Activated T-helper 2 cell treated with anti-CD3 and anti-CD28 coated beads, Interferon-gamma antibody, Interleukin-2, Interleukin-4, amounts not matched to agents 10 μg/mL and 5 μg/mL and 100 μg/mL, durations not matched to agents 14 hours and 24 hours and 36 hours (primary cell): ENCODE data around the gene MBOAT1. TPM values are rescaled to one million over a fixed set of nuclear protein-coding genes. Genes with fewer than 3 reads are reported as not detected.
A peak's percentile ranks its signal among the peaks of the same experiment; 100 is the strongest.
"Not testable (repeated sequence)": the region's sequence is repeated elsewhere in the genome, so short reads cannot be mapped to it uniquely, and the experiment has no call there.

ENCODE experiments used
- DNase-seq: peaks from one replicate; pipeline ENCODE4 v3.0.0; 2021; ENCODE audit warnings: low spot score
- H3K27ac Mint-ChIP-seq: one replicate; pipeline ENCODE4 v1.8.0; 2021; ENCODE audit warnings: mixed read lengths
- H3K27me3 Mint-ChIP-seq: one replicate; pipeline ENCODE4 v1.8.0; 2021; ENCODE audit warnings: low read depth, mixed read lengths
- H3K36me3 Mint-ChIP-seq: one replicate; pipeline ENCODE4 v1.8.0; 2021; ENCODE audit warnings: low read depth, mixed read lengths
- H3K4me1 Mint-ChIP-seq: one replicate; pipeline ENCODE4 v1.8.0; 2021; ENCODE audit warnings: low read depth, mixed read lengths
- H3K4me3 Mint-ChIP-seq: one replicate; pipeline ENCODE4 v1.8.0; 2021; ENCODE audit warnings: low read depth, mild to moderate bottlenecking, moderate library complexity, mixed read lengths
- H3K9me3 Mint-ChIP-seq: one replicate; pipeline ENCODE4 v1.8.0; 2021; ENCODE audit warnings: mixed read lengths
- intact Hi-C: fragments of 100-400 bp; cut with micrococcal nuclease; formaldehyde crosslinking; loops from one replicate; pipeline ENCODE4 v1.15.1; 2023
- total RNA-seq: library from RNA; stranded (reverse); gene quantifications from 2 replicates; pipeline ENCODE4 v1.2.3, GENCODE V29; 2022

Gene MBOAT1
- total RNA-seq = 32.8 and 33.8 TPM in 2 replicates

- Mint-ChIP-seq H3K4me3 (peak within 1 kb of the TSS; percentile 90), H3K27ac (peak within 1 kb of the TSS; percentile 94), H3K9me3 (no peaks in the 10 kb centered on the region), H3K4me1 (peaks cover 41% of the 10 kb centered on the region), H3K36me3 (no peaks in the 10 kb centered on the region), H3K27me3 (no peaks in the 10 kb centered on the region)
- intact Hi-C loops = loop anchor here (1.0 to 5.0 kb wide), 7 partner anchors 10 to 320 kb away; partner anchors contain the start of genes CDKAL1 and E2F3
- peak; percentile 77 for DNase-seq
These were observed at the start of gene MBOAT1 for GRCh38 chr6:20212392-20213111. TSS of gene MBOAT1 (minus strand) at chr6:20212469. CDS start at chr6:20212234, 235 bp downstream.

- Mint-ChIP-seq H3K27me3 (peaks cover 8% of the 10 kb centered on the region), H3K27ac (no peak overlapping the region), H3K4me3 (no peak overlapping the region), H3K36me3 (no peaks in the 10 kb centered on the region), H3K4me1 (peaks cover under 1% of the 10 kb centered on the region), H3K9me3 (peaks cover 3% of the 10 kb centered on the region)
- intact Hi-C loops = no loop called here
- no peak for DNase-seq
These were observed 49.4 kb upstream of the MBOAT1 start for GRCh38 chr6:20261685-20262084.

GRCh38 chr6:20260360-20260759 lies 48.1 kb upstream of the MBOAT1 start:
- Mint-ChIP-seq H3K4me1 (no peaks in the 10 kb centered on the region), H3K27me3 (peaks cover 8% of the 10 kb centered on the region), H3K27ac (no peak overlapping the region), H3K9me3 (peaks cover 3% of the 10 kb centered on the region), H3K4me3 (no peak overlapping the region), H3K36me3 (no peaks in the 10 kb centered on the region)
- DNase-seq = no peak
- intact Hi-C loops = no loop called here

GRCh38 chr6:20259316-20260049 lies 47.2 kb upstream of the MBOAT1 start:
- peaks cover 3% of the 10 kb centered on the region for H3K9me3 Mint-ChIP-seq
- H3K27ac Mint-ChIP-seq = no peak overlapping the region
- peaks cover 9% of the 10 kb centered on the region for H3K27me3 Mint-ChIP-seq
- no peaks in the 10 kb centered on the region for H3K4me1 Mint-ChIP-seq
- H3K4me3 Mint-ChIP-seq = no peak overlapping the region
- H3K36me3 Mint-ChIP-seq = no peaks in the 10 kb centered on the region
- intact Hi-C loops = no loop called here
- no peak for DNase-seq

GRCh38 chr6:20255428-20255827 lies 43.2 kb upstream of the MBOAT1 start:
- H3K27me3 Mint-ChIP-seq = peaks cover 6% of the 10 kb centered on the region
- intact Hi-C loops = no loop called here
- H3K27ac Mint-ChIP-seq = no peak overlapping the region
- no peaks in the 10 kb centered on the region for H3K36me3 Mint-ChIP-seq
- no peaks in the 10 kb centered on the region for H3K4me1 Mint-ChIP-seq
- no peaks in the 10 kb centered on the region for H3K9me3 Mint-ChIP-seq
- no peak overlapping the region for H3K4me3 Mint-ChIP-seq
- no peak for DNase-seq

GRCh38 chr6:20254295-20254694 lies 42.0 kb upstream of the MBOAT1 start:
- Mint-ChIP-seq H3K4me1 (no peaks in the 10 kb centered on the region), H3K36me3 (no peaks in the 10 kb centered on the region), H3K27me3 (peaks cover 8% of the 10 kb centered on the region), H3K9me3 (no peaks in the 10 kb centered on the region), H3K27ac (no peak overlapping the region), H3K4me3 (no peak overlapping the region)
- intact Hi-C loops = no loop called here
- DNase-seq = no peak

GRCh38 chr6:20253021-20253420 lies 40.8 kb upstream of the MBOAT1 start:
- no peaks in the 10 kb centered on the region for H3K4me1 Mint-ChIP-seq
- intact Hi-C loops = no loop called here
- no peak overlapping the region for H3K27ac Mint-ChIP-seq
- no peaks in the 10 kb centered on the region for H3K36me3 Mint-ChIP-seq
- DNase-seq = no peak
- peaks cover 8% of the 10 kb centered on the region for H3K27me3 Mint-ChIP-seq
- no peaks in the 10 kb centered on the region for H3K9me3 Mint-ChIP-seq
- no peak overlapping the region for H3K4me3 Mint-ChIP-seq

- no peaks in the 10 kb centered on the region for H3K36me3 Mint-ChIP-seq
- H3K9me3 Mint-ChIP-seq = no peaks in the 10 kb centered on the region
- H3K4me1 Mint-ChIP-seq = no peaks in the 10 kb centered on the region
- H3K27ac Mint-ChIP-seq = no peak overlapping the region
- intact Hi-C loops = no loop called here
- no peak for DNase-seq
- peaks cover 8% of the 10 kb centered on the region for H3K27me3 Mint-ChIP-seq
- H3K4me3 Mint-ChIP-seq = no peak overlapping the region
These were observed 40.0 kb upstream of the MBOAT1 start for GRCh38 chr6:20252311-20252710.

- no peaks in the 10 kb centered on the region for H3K4me1 Mint-ChIP-seq
- no peaks in the 10 kb centered on the region for H3K9me3 Mint-ChIP-seq
- H3K36me3 Mint-ChIP-seq = no peaks in the 10 kb centered on the region
- H3K4me3 Mint-ChIP-seq = no peak overlapping the region
- intact Hi-C loops = no loop called here
- H3K27ac Mint-ChIP-seq = no peak overlapping the region
- DNase-seq = no peak
- peaks cover 8% of the 10 kb centered on the region for H3K27me3 Mint-ChIP-seq
These were observed 39.3 kb upstream of the MBOAT1 start for GRCh38 chr6:20251525-20251924.

GRCh38 chr6:20246125-20246524 lies 33.9 kb upstream of the MBOAT1 start:
- no peak overlapping the region for H3K4me3 Mint-ChIP-seq
- no peak for DNase-seq
- no peak overlapping the region for H3K27ac Mint-ChIP-seq
- H3K36me3 Mint-ChIP-seq = no peaks in the 10 kb centered on the region
- no peaks in the 10 kb centered on the region for H3K4me1 Mint-ChIP-seq
- intact Hi-C loops = no loop called here
- H3K27me3 Mint-ChIP-seq = peaks cover 6% of the 10 kb centered on the region
- H3K9me3 Mint-ChIP-seq = no peaks in the 10 kb centered on the region

- H3K27me3 Mint-ChIP-seq, H3K9me3 Mint-ChIP-seq, intact Hi-C loops, H3K4me1 Mint-ChIP-seq, H3K36me3 Mint-ChIP-seq, DNase-seq, H3K4me3 Mint-ChIP-seq, H3K27ac Mint-ChIP-seq: not testable (repeated sequence)
These were observed 32.8 kb upstream of the MBOAT1 start for GRCh38 chr6:20244807-20245681.

- H3K4me1 Mint-ChIP-seq = no peaks in the 10 kb centered on the region
- H3K27ac Mint-ChIP-seq = no peak overlapping the region
- no peaks in the 10 kb centered on the region for H3K36me3 Mint-ChIP-seq
- H3K27me3 Mint-ChIP-seq = no peaks in the 10 kb centered on the region
- intact Hi-C loops = no loop called here
- no peaks in the 10 kb centered on the region for H3K9me3 Mint-ChIP-seq
- no peak for DNase-seq
- H3K4me3 Mint-ChIP-seq = no peak overlapping the region
These were observed 31.0 kb upstream of the MBOAT1 start for GRCh38 chr6:20243288-20243687.
